ENCODE measurements around the gene PRODH2. TPM values are rescaled to one million over a fixed set of nuclear protein-coding genes. Genes with fewer than 3 reads are reported as not detected.

PRODH2 gene
- polyA plus RNA-seq, 2 of the 4 experiments (the other 2 are of a cell fraction): 0.92 to 1.0 TPM

- Histone ChIP-seq H3K4me3 (no peak overlapping the region), H3K9me3 (no peaks in the 10 kb centered on the region), H3K27ac (no peak overlapping the region), H3K4me2 (no peak overlapping the region), H3K4me1 (peaks cover 8% of the 10 kb centered on the region)
- 63% methylated on average over 20 of the region's 20 CpGs for WGBS (ENCODE audit: missing lambda C conversion rate)
- peak in 1 of 2 experiments; percentile 38 for DNase-seq (ENCODE audit: low read depth in 1 of 2, low spot score in 1 of 2)
- ChIA-PET POLR2A (no interaction called here), CTCF (interaction anchor here (0.9 to 5.9 kb wide), 10 partner anchors 9 to 140 kb away, joined by 3 to 23 read pairs (median 5); partner anchors contain the start of gene KIRREL2)
- peak; percentile 28 to 71; a peak in 4 of 6 replicates for ATAC-seq
- FAIRE-seq: no peak
- TF ChIP-seq HOXA7 (CRISPR knock-in tag; IDR thresholded peaks at IDR 0.05): no peak
- TF ChIP-seq, protein P1, sequence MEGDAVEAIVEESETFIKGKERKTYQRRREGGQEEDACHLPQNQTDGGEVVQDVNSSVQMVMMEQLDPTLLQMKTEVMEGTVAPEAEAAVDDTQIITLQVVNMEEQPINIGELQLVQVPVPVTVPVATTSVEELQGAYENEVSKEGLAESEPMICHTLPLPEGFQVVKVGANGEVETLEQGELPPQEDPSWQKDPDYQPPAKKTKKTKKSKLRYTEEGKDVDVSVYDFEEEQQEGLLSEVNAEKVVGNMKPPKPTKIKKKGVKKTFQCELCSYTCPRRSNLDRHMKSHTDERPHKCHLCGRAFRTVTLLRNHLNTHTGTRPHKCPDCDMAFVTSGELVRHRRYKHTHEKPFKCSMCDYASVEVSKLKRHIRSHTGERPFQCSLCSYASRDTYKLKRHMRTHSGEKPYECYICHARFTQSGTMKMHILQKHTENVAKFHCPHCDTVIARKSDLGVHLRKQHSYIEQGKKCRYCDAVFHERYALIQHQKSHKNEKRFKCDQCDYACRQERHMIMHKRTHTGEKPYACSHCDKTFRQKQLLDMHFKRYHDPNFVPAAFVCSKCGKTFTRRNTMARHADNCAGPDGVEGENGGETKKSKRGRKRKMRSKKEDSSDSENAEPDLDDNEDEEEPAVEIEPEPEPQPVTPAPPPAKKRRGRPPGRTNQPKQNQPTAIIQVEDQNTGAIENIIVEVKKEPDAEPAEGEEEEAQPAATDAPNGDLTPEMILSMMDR (IDR thresholded peaks at IDR 0.05): peak; percentile 24; the same call in 2 of the 3 replicates
Observed at GRCh38 chr19:35790981-35791813, 21.4 kb downstream of the PRODH2 start.

DNA sequence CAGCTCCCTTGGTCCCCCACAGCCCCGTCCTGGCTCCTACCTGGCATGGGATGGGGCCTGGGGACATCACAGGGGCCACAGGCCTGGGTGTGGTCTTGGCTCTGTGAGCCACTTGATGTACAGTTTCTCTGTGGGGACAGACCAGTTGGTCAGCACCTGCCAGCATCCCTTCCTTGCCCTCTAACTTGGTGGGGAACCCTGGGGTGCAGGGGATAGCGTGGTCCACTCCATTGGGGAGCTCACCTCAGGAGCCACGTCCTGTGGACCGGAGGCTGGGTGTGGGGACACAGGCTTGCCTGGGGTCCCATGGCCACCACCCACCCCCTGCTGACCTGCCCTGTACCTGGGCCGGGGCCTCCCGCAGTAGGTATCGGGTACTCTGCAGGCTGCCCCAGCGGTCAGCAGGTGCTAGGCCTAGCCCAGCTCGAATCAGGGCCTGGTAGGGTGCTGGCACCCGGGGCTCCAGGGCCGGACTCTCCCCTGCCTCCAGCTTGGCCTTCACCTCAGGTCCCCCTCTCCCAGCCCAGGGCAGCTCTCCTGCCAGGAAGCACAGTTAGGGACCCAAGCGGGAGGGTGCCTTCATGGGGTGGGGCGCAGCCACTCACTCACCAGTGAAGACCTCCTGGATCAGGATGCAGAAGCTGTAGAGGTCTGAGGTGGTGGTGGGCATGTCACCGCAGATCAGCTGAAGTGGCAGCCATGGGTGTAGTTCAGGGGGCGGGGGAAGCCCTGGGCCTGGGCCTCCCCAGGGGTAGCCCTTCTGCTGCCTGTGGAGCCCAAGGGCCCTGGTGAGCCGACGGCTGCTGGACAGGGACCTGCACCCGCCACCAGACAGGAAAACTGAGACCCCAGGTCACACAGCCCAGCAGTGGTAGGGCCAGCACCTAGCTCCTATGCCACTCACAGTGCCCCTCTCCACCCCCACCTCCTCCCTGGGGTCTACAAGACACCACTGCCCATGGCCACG is 22.4 kb downstream of the PRODH2 start:
- ChIA-PET CTCF (interaction anchor here (0.6 to 5.9 kb wide), 15 partner anchors 8 to 141 kb away, joined by 3 to 23 read pairs (median 4); partner anchors contain the start of gene KIRREL2), POLR2A (no interaction called here)
- TF ChIP-seq HMGXB4 (CRISPR knock-in tag; IDR thresholded peaks at IDR 0.05; ENCODE audit: borderline replicate concordance) (no peak), TFCP2L1 (CRISPR knock-in tag; IDR thresholded peaks at IDR 0.05) (no peak), HOXA7 (CRISPR knock-in tag; IDR thresholded peaks at IDR 0.05) (no peak), EHF (CRISPR knock-in tag; IDR thresholded peaks at IDR 0.05) (no peak), ZC3H11A (IDR thresholded peaks at IDR 0.05) (no peak), EHMT2 (IDR thresholded peaks at IDR 0.05; ENCODE audit: low read depth) (no peak), HOXB5 (CRISPR knock-in tag; IDR thresholded peaks at IDR 0.05) (no peak), HOXB13 (CRISPR knock-in tag; IDR thresholded peaks at IDR 0.05; ENCODE audit: low read depth) (no peak), CHD4 (IDR thresholded peaks at IDR 0.05; ENCODE audit: borderline replicate concordance) (no peak), FOSL2 (IDR thresholded peaks at IDR 0.05) (no peak), FOSL2 (CRISPR knock-in tag; IDR thresholded peaks at IDR 0.05) (no peak), CHD2 (IDR thresholded peaks at IDR 0.05; ENCODE audit: low read length, partially characterized antibody) (no peak), NFE2L2 (conservative IDR thresholded peaks at IDR 0.05; ENCODE audit: low read length) (no peak), RFX5 (IDR thresholded peaks at IDR 0.05) (no peak), HES2 (IDR thresholded peaks at IDR 0.05) (no peak), SMC3 (IDR thresholded peaks at IDR 0.05) (no peak), NR3C1 (IDR thresholded peaks at IDR 0.05) (no peak), CBX8 (IDR thresholded peaks at IDR 0.05) (no peak), JUN (IDR thresholded peaks at IDR 0.05) (no peak), MAFK (IDR thresholded peaks at IDR 0.05; ENCODE audit: partially characterized antibody) (no peak)
- TF ChIP-seq, protein P2, sequence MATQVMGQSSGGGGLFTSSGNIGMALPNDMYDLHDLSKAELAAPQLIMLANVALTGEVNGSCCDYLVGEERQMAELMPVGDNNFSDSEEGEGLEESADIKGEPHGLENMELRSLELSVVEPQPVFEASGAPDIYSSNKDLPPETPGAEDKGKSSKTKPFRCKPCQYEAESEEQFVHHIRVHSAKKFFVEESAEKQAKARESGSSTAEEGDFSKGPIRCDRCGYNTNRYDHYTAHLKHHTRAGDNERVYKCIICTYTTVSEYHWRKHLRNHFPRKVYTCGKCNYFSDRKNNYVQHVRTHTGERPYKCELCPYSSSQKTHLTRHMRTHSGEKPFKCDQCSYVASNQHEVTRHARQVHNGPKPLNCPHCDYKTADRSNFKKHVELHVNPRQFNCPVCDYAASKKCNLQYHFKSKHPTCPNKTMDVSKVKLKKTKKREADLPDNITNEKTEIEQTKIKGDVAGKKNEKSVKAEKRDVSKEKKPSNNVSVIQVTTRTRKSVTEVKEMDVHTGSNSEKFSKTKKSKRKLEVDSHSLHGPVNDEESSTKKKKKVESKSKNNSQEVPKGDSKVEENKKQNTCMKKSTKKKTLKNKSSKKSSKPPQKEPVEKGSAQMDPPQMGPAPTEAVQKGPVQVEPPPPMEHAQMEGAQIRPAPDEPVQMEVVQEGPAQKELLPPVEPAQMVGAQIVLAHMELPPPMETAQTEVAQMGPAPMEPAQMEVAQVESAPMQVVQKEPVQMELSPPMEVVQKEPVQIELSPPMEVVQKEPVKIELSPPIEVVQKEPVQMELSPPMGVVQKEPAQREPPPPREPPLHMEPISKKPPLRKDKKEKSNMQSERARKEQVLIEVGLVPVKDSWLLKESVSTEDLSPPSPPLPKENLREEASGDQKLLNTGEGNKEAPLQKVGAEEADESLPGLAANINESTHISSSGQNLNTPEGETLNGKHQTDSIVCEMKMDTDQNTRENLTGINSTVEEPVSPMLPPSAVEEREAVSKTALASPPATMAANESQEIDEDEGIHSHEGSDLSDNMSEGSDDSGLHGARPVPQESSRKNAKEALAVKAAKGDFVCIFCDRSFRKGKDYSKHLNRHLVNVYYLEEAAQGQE (IDR thresholded peaks at IDR 0.05): no peak
- peaks cover 8% of the 10 kb centered on the region for H3K4me1 ChIP-seq
- FAIRE-seq (no peak), ATAC-seq (peak in 1 of 2 experiments; percentile 3; a peak in 2 of 6 replicates), DNase-seq (ENCODE audit: low read depth in 1 of 2, low spot score in 1 of 2) (no peak)
- H3K4me3 ChIP-seq: no peak overlapping the region
- no peak overlapping the region for H3K27ac ChIP-seq
- no peak overlapping the region for H3K4me2 ChIP-seq
- WGBS (ENCODE audit: missing lambda C conversion rate): 81% methylated on average over 13 of the region's 19 CpGs
- no peaks in the 10 kb centered on the region for H3K9me3 ChIP-seq

Data from A549 (cell line).